HepG2 (cell line): ENCODE results near the gene USP7. TPM values are rescaled to one million over a fixed set of nuclear protein-coding genes. Genes with fewer than 3 reads are reported as not detected.

Source experiments
- ATAC-seq: fragments of 200-7000 bp; cut with Tn5 transposase; 3 replicates; pipeline ENCODE4 v1.9.1; 2020; ENCODE audit warnings: mild to moderate bottlenecking, moderate library complexity
- BruUV-seq: library from RNA; stranded (reverse); fragments of 400-500 nt; replicated peaks from 2 replicates; lab custom pipeline; 2021; lab: Mats Ljungman, UMichigan
- CTCF ChIA-PET: fragments of 300-600 bp; formaldehyde crosslinking; extraction: SDS; loops from one replicate; lab custom pipeline; 2021; ENCODE audit warnings: low total read pairs, inconsistent platforms, low intra/inter-chr PET ratio; lab: Yijun Ruan, JAX
- POLR2A ChIA-PET: fragments of 350-600 bp; sonication (Branson Sonifier 250); formaldehyde crosslinking; loops from one replicate; lab custom pipeline; 2020; ENCODE audit warnings: antibody characterized with exemption, inconsistent platforms; lab: Yijun Ruan, JAX
- DNase-seq: peaks from one replicate; pipeline ENCODE4 v3.0.0-alpha.2; 2015; ENCODE audit warnings: low spot score
- FAIRE-seq: peaks from 3 replicates; lab custom pipeline; 2011; peaks lifted over from hg19 to GRCh38; lab: Jason Lieb, UNC
- H2AFZ ChIP-seq: one replicate; pipeline ENCODE4 v1.6.1; 2011; ENCODE audit warnings: low read length, inconsistent platforms
- H3K27ac ChIP-seq: fragments of 300-600 bp; 3 replicates; pipeline ENCODE4 v1.8.0; 2011; ENCODE audit warnings: mixed run types, mild to moderate bottlenecking, mixed read lengths, low read length, inconsistent platforms; ENCODE audit not compliant: insufficient read depth; ENCODE audit errors: extremely low read length
- H3K27me3 ChIP-seq, 2 experiments: fragments of 200-600 bp in 1 of 2; 2 replicates in 1 of 2; 3 replicates in 1 of 2; pipeline versions ENCODE4 v1.6.0 to v1.8.0; 2011; ENCODE audit warnings: low read length in 2 of 2, mild to moderate bottlenecking in 2 of 2, moderate library complexity in 2 of 2, inconsistent platforms in 1 of 2; ENCODE audit not compliant: insufficient read depth in 2 of 2, control insufficient read depth in 1 of 2
- H3K36me3 ChIP-seq, 2 experiments: fragments of 200-600 bp in 1 of 2; replicated peaks in 1 of 2; 2 replicates in 1 of 2; 3 replicates in 1 of 2; pipeline versions ENCODE4 v1.5.1 to v1.8.0; 2011; ENCODE audit warnings: low read length in 2 of 2, inconsistent platforms in 1 of 2; ENCODE audit not compliant: insufficient read depth in 2 of 2, control insufficient read depth in 1 of 2
- H3K4me1 ChIP-seq: 2 replicates; pipeline ENCODE4 v1.5.1; 2012; ENCODE audit warnings: low read length, inconsistent platforms; ENCODE audit not compliant: insufficient read depth
- H3K4me2 ChIP-seq: 2 replicates; pipeline ENCODE4 v1.6.0; 2011; ENCODE audit warnings: low read depth, low read length, inconsistent platforms
- H3K4me3 ChIP-seq, 3 experiments: fragments of 200-600 bp in 1 of 3; sonication (generic), shearing (Covaris generic) in 1 of 3; replicated peaks in 1 of 3; 2 replicates each; pipeline ENCODE4 v1.5.1; 2011 to 2016; ENCODE audit warnings: low read length in 3 of 3, inconsistent platforms in 2 of 3, low read depth in 2 of 3, mild to moderate bottlenecking in 2 of 3, control low read depth in 1 of 3, mixed read lengths in 1 of 3; ENCODE audit not compliant: insufficient read depth in 1 of 3
- H3K79me2 ChIP-seq: one replicate; pipeline ENCODE4 v1.6.1; 2011; ENCODE audit warnings: low read length, inconsistent platforms; ENCODE audit not compliant: insufficient read depth
- H3K9ac ChIP-seq: 2 replicates; pipeline ENCODE4 v1.6.0; 2011; ENCODE audit warnings: mild to moderate bottlenecking, low read depth, low read length, inconsistent platforms; ENCODE audit not compliant: insufficient read depth
- H3K9me3 ChIP-seq: 2 replicates; pipeline ENCODE4 v1.5.1; 2012; ENCODE audit warnings: mild to moderate bottlenecking, low read length
- H4K20me1 ChIP-seq: 2 replicates; pipeline ENCODE4 v1.6.0; 2011; ENCODE audit warnings: inconsistent platforms, mild to moderate bottlenecking, low read length, moderate library complexity; ENCODE audit not compliant: insufficient read depth
- ARNTL ChIP-seq: sonication (generic); formaldehyde crosslinking; IDR thresholded peaks from 2 replicates; pipeline ENCODE4 v1.4.0; 2020; ENCODE audit warnings: mild to moderate bottlenecking, missing genetic modification reagents
- CAMTA2 ChIP-seq: sonication (generic); formaldehyde crosslinking; IDR thresholded peaks from 2 replicates; pipeline ENCODE4 v1.4.0; 2020; ENCODE audit warnings: mild to moderate bottlenecking, missing genetic modification reagents, borderline replicate concordance
- CENPT ChIP-seq: sonication (generic); formaldehyde crosslinking; IDR thresholded peaks from 2 replicates; pipeline ENCODE4 v1.8.0; 2022; ENCODE audit warnings: low read depth, mild to moderate bottlenecking, moderate library complexity, missing genetic modification reagents
- DNMT3B ChIP-seq: conservative IDR thresholded peaks from 2 replicates; pipeline ENCODE4 v1.6.1; 2016; ENCODE audit warnings: missing biosample characterization, control low read depth
- KLF13 ChIP-seq: sonication (generic); formaldehyde crosslinking; IDR thresholded peaks from 2 replicates; pipeline ENCODE4 v1.4.0; 2020; ENCODE audit warnings: mild to moderate bottlenecking, missing genetic modification reagents
- NR2F6 ChIP-seq, 2 experiments: IDR thresholded peaks; 2 replicates each; pipeline ENCODE4 v1.6.1; 2016; ENCODE audit warnings: antibody characterized with exemption in 1 of 2, mild to moderate bottlenecking in 1 of 2
- SALL1 ChIP-seq: sonication (generic); formaldehyde crosslinking; IDR thresholded peaks from 2 replicates; pipeline ENCODE4 v1.8.0; 2022; ENCODE audit warnings: mild to moderate bottlenecking, missing genetic modification reagents
- SMAD9 ChIP-seq: sonication (generic); formaldehyde crosslinking; IDR thresholded peaks from 2 replicates; pipeline ENCODE4 v1.5.1; 2020; ENCODE audit warnings: mild to moderate bottlenecking, missing genetic modification reagents
- SMC3 ChIP-seq: IDR thresholded peaks from 2 replicates; pipeline ENCODE4 v1.6.1; 2011; ENCODE audit warnings: low read length, improper control_type of control experiment
- TBL1XR1 ChIP-seq: fragments of 150-350 bp; IDR thresholded peaks from 2 replicates; pipeline ENCODE4 v1.6.1; 2014; ENCODE audit warnings: borderline replicate concordance, low read length; ENCODE audit not compliant: partially characterized antibody
- TRIM22 ChIP-seq: fragments of 450-650 bp; IDR thresholded peaks from 2 replicates; pipeline ENCODE4 v1.6.1; 2017
- ZEB1 ChIP-seq: IDR thresholded peaks from 2 replicates; pipeline ENCODE4 v1.6.1; 2012; ENCODE audit warnings: mild to moderate bottlenecking, low read depth, inconsistent platforms; ENCODE audit not compliant: insufficient replicate concordance
- ZNF224 ChIP-seq: sonication (generic); formaldehyde crosslinking; IDR thresholded peaks from 2 replicates; pipeline ENCODE4 v1.5.0; 2020; ENCODE audit warnings: mild to moderate bottlenecking, missing genetic modification reagents
- ZNF263 ChIP-seq: sonication (generic); formaldehyde crosslinking; IDR thresholded peaks from 2 replicates; pipeline ENCODE4 v1.4.0; 2020; ENCODE audit warnings: missing genetic modification reagents
- ZNF430 ChIP-seq: sonication (generic); formaldehyde crosslinking; IDR thresholded peaks from 2 replicates; pipeline ENCODE4 v1.9.0; 2021; ENCODE audit warnings: mild to moderate bottlenecking, missing genetic modification reagents
- WGBS: methylation state at CpG from one replicate; pipeline ENCODE4 v1.1.6; 2017; ENCODE audit warnings: low lambda C conversion rate; 5-methylcytosine and 5-hydroxymethylcytosine counted together
- in situ Hi-C: cut with HindIII; loops from 2 replicates; pipeline ENCODE4 v1.10.0; 2017; ENCODE audit warnings: low pct_unique_long_range_greater_than_20kb; ENCODE audit not compliant: extremely low pct_ligation_motif_present
- intact Hi-C: fragments of 100-400 bp; cut with micrococcal nuclease; formaldehyde crosslinking; loops from one replicate; pipeline ENCODE4 v1.10.0; 2022; ENCODE audit not compliant: unreplicated experiment
- polyA plus RNA-seq, 8 experiments: library from polyadenylated mRNA; depleted of rRNA in 3 of 8; stranded (reverse) in 7 of 8; unstranded in 1 of 8; fragments of >200 nt; fragmentation: Illumina TruSeq in 4 of 8; extraction: Trizol in 4 of 8; gene quantifications; 2 replicates each; pipeline versions ENCODE4 v1.2.1 to v1.2.3, GENCODE V29; 2011 to 2016; ENCODE audit warnings: low read depth in 4 of 8, missing spikeins in 1 of 8, mixed read lengths in 1 of 8; ENCODE audit not compliant: insufficient read depth in 1 of 8
- total RNA-seq, 5 experiments: library from RNA; depleted of rRNA; stranded (reverse); fragments of >200 nt; fragmentation: Illumina TruSeq; extraction: Trizol; gene quantifications; 2 replicates each; pipeline ENCODE4 v1.2.3, GENCODE V29; 2016; ENCODE audit warnings: low read depth in 1 of 5

USP7 gene
- total and polyA plus RNA-seq, 2 of the 13 experiments (the other 11 are each of a cell fraction or from before 2014, with no cell fraction given), result 52.5 to 173 TPM

GRCh38 chr16:8957063-8957397, 6.7 kb downstream of the USP7 start:
- peaks cover 93% of the 10 kb centered on the region for H3K4me1 ChIP-seq
- peaks cover 93% of the 10 kb centered on the region for H3K79me2 ChIP-seq
- ATAC-seq (no peak), FAIRE-seq (no peak), DNase-seq (no peak)
- CTCF ChIA-PET, result no interaction called here
- no peak overlapping the region for H3K4me3 ChIP-seq
- H3K27ac ChIP-seq, result no peak overlapping the region
- no TSS peak for BruUV-seq
- 93% methylated on average over 2 of the region's 2 CpGs for WGBS
- peaks cover 95% of the 10 kb centered on the region for H4K20me1 ChIP-seq
- no peaks in the 10 kb centered on the region; a peak in 1 of 5 replicates for H3K36me3 ChIP-seq
- H3K9ac ChIP-seq, result 0 out of 2 replicates have a peak overlapping the region, but pooled peaks have one; percentile 9
- in situ Hi-C loops (no loop called here), intact Hi-C loops (no loop called here)
- TF ChIP-seq ZEB1 (no peak), ARNTL (CRISPR knock-in tag) (no peak), KLF13 (CRISPR knock-in tag) (no peak), CAMTA2 (CRISPR knock-in tag) (no peak), SMC3 (no peak), TRIM22 (no peak), TBL1XR1 (no peak), DNMT3B (CRISPR knock-in tag) (no peak), NR2F6 (IDR thresholded peaks at IDR 0.05) (no peak), NR2F6 (CRISPR knock-in tag; IDR thresholded peaks at IDR 0.05) (no peak), SALL1 (CRISPR knock-in tag) (no peak), ZNF224 (CRISPR knock-in tag) (no peak), ZNF263 (no peak), CENPT (no peak), SMAD9 (no peak), ZNF430 (CRISPR knock-in tag) (no peak)
- H3K27me3 ChIP-seq, result no peaks in the 10 kb centered on the region; a peak in 1 of 5 replicates
- H3K4me2 ChIP-seq, result no peak overlapping the region
- POLR2A ChIA-PET, result no interaction called here
- no peaks in the 10 kb centered on the region for H3K9me3 ChIP-seq
- H2AFZ ChIP-seq, result no peak overlapping the region
